GM23338 (cell line): ENCODE results near the gene SERPINA9. TPM values are rescaled to one million over a fixed set of nuclear protein-coding genes. Genes with fewer than 3 reads are reported as not detected.

Experiments used
- ATAC-seq: fragments of 200-7000 bp; cut with Tn5 transposase; 3 replicates; pipeline ENCODE4 v1.9.1; 2020
- DNase-seq: peaks from one replicate; pipeline ENCODE4 v3.0.0-alpha.2; 2015; ENCODE audit warnings: low spot score
- H2AFZ ChIP-seq: fragments of 200-600 bp; sonication (generic); 2 replicates; pipeline ENCODE4 v1.8.0; 2016; ENCODE audit warnings: antibody characterized with exemption, mild to moderate bottlenecking, moderate library complexity
- H3F3A ChIP-seq: fragments of 200-600 bp; sonication (generic); replicated peaks from 2 replicates; pipeline ENCODE4 v1.8.0; 2017; ENCODE audit warnings: antibody characterized with exemption, mixed run types, low read depth
- H3K27ac ChIP-seq: fragments of 200-600 bp; sonication (generic); 2 replicates; pipeline ENCODE4 v1.6.1; 2016; ENCODE audit warnings: low read depth
- H3K27me3 ChIP-seq: fragments of 200-600 bp; sonication (generic); 2 replicates; pipeline ENCODE4 v1.8.0; 2016; ENCODE audit warnings: mild to moderate bottlenecking, mixed run types, moderate library complexity; ENCODE audit not compliant: insufficient read depth
- H3K36me3 ChIP-seq: fragments of 200-600 bp; sonication (generic); 2 replicates; pipeline ENCODE4 v1.8.0; 2016; ENCODE audit warnings: mild to moderate bottlenecking; ENCODE audit not compliant: insufficient read depth
- H3K4me1 ChIP-seq: fragments of 200-600 bp; sonication (generic); 2 replicates; pipeline ENCODE4 v1.8.0; 2016; ENCODE audit warnings: mild to moderate bottlenecking, moderate library complexity; ENCODE audit not compliant: insufficient read depth
- H3K4me2 ChIP-seq: fragments of 200-600 bp; sonication (generic); 2 replicates; pipeline ENCODE4 v1.7.1; 2017; ENCODE audit warnings: mixed run types
- H3K4me3 ChIP-seq: fragments of 200-600 bp; sonication (generic); 2 replicates; pipeline ENCODE4 v1.6.1; 2016; ENCODE audit warnings: mixed run types
- H3K79me2 ChIP-seq: fragments of 200-600 bp; sonication (generic); replicated peaks from 2 replicates; pipeline ENCODE4 v1.8.0; 2017; ENCODE audit warnings: mild to moderate bottlenecking; ENCODE audit not compliant: insufficient read depth
- H3K9me2 ChIP-seq: fragments of 200-600 bp; sonication (generic); 2 replicates; pipeline ENCODE4 v1.8.0; 2017; ENCODE audit not compliant: insufficient read depth
- H4K20me1 ChIP-seq: fragments of 200-600 bp; sonication (generic); replicated peaks from 2 replicates; pipeline ENCODE4 v1.8.0; 2017; ENCODE audit warnings: mild to moderate bottlenecking; ENCODE audit not compliant: insufficient read depth
- H3K27ac Mint-ChIP-seq: 2 replicates; pipeline ENCODE4 v1.8.0; 2020; ENCODE audit warnings: inconsistent platforms, mild to moderate bottlenecking, moderate library complexity, mixed read lengths
- H3K27me3 Mint-ChIP-seq: 3 replicates; pipeline ENCODE4 v1.8.0; 2022; ENCODE audit warnings: low read depth, mild to moderate bottlenecking, moderate library complexity, mixed read lengths, inconsistent platforms; ENCODE audit not compliant: insufficient read depth, poor library complexity
- H3K36me3 Mint-ChIP-seq: 3 replicates; pipeline ENCODE4 v1.8.0; 2021; ENCODE audit warnings: low read depth, mild to moderate bottlenecking, inconsistent platforms, moderate library complexity, mixed read lengths
- H3K4me1 Mint-ChIP-seq: 3 replicates; pipeline ENCODE4 v1.8.0; 2020; ENCODE audit warnings: mild to moderate bottlenecking, inconsistent platforms, mixed read lengths
- H3K4me3 Mint-ChIP-seq: 3 replicates; pipeline ENCODE4 v1.8.0; 2021; ENCODE audit warnings: moderate library complexity, mild to moderate bottlenecking, inconsistent platforms, mixed read lengths
- H3K9me3 Mint-ChIP-seq: 3 replicates; pipeline ENCODE4 v1.8.0; 2020; ENCODE audit warnings: moderate library complexity, mild to moderate bottlenecking, inconsistent platforms, mixed read lengths
- EZH2 ChIP-seq: fragments of 200-600 bp; sonication (generic); IDR thresholded peaks from one replicate; pipeline ENCODE4 v1.8.0; 2017; ENCODE audit warnings: antibody characterized with exemption, mild to moderate bottlenecking, low read depth; ENCODE audit not compliant: unreplicated experiment
- EZH2phosphoT487 ChIP-seq: fragments of 200-600 bp; sonication (generic); IDR thresholded peaks from one replicate; pipeline ENCODE4 v1.8.1; 2018; ENCODE audit warnings: antibody characterized with exemption; ENCODE audit not compliant: unreplicated experiment
- JUNB ChIP-seq: IDR thresholded peaks from one replicate; pipeline ENCODE4 v1.6.1; 2016; ENCODE audit warnings: antibody characterized with exemption; ENCODE audit not compliant: unreplicated experiment
- NANOG ChIP-seq: IDR thresholded peaks from 2 replicates; pipeline ENCODE4 v1.6.1; 2016; ENCODE audit warnings: antibody characterized with exemption, borderline replicate concordance
- POLR2AphosphoS5 ChIP-seq: IDR thresholded peaks from 2 replicates; pipeline ENCODE4 v1.6.1; 2016; ENCODE audit warnings: antibody characterized with exemption, low read depth
- STAT1 ChIP-seq: IDR thresholded peaks from one replicate; pipeline ENCODE4 v1.6.1; 2016; ENCODE audit warnings: antibody characterized with exemption; ENCODE audit not compliant: unreplicated experiment
- ZNF114 ChIP-seq: fragments of 250-450 bp; sonication (Bioruptor Pico); IDR thresholded peaks from 2 replicates; pipeline ENCODE4 v1.5.0; 2020; ENCODE audit warnings: mild to moderate bottlenecking, moderate library complexity
- ZNF331 ChIP-seq: fragments of 250-450 bp; sonication (Bioruptor Pico); IDR thresholded peaks from 2 replicates; pipeline ENCODE4 v1.5.0; 2020; ENCODE audit warnings: low read depth, mild to moderate bottlenecking, moderate library complexity
- polyA plus RNA-seq: library from polyadenylated mRNA; unstranded; fragments of >200 nt; fragmentation: Nextera tagmentation; extraction: Ambion mirVana; gene quantifications from 2 replicates; pipeline ENCODE4 v1.2.1, GENCODE V29; 2016
- total RNA-seq: library from RNA; depleted of rRNA; stranded (reverse); fragments of >200 nt; shearing (Covaris generic); gene quantifications from 2 replicates; pipeline ENCODE4 v1.2.3, GENCODE V29; 2014
- TF ChIP-seq, protein P1 (sequence below), 2 experiments: fragments of 200-600 bp in 1 of 2; sonication (generic) in 1 of 2; conservative IDR thresholded peaks; 2 replicates each; pipeline versions ENCODE4 v1.5.1 to v1.6.1; 2016 to 2017; ENCODE audit warnings: antibody characterized with exemption in 2 of 2, low read depth in 2 of 2, mild to moderate bottlenecking in 2 of 2, moderate library complexity in 1 of 2
- TF ChIP-seq, protein P2 (sequence below): fragments of 250-450 bp; sonication (Bioruptor Pico); IDR thresholded peaks from 2 replicates; pipeline ENCODE4 v1.5.0; 2020; ENCODE audit warnings: mild to moderate bottlenecking, moderate library complexity
- TF ChIP-seq, protein P3 (sequence below): IDR thresholded peaks from 2 replicates; pipeline ENCODE4 v1.6.1; 2016; ENCODE audit warnings: antibody characterized with exemption
- TF ChIP-seq, protein P4 (sequence below): IDR thresholded peaks from one replicate; pipeline ENCODE4 v1.6.1; 2018; ENCODE audit warnings: antibody characterized with exemption; ENCODE audit not compliant: unreplicated experiment

The SERPINA9 gene
- total and polyA plus RNA-seq, 2 experiments from 2014 or later = not detected

DNA sequence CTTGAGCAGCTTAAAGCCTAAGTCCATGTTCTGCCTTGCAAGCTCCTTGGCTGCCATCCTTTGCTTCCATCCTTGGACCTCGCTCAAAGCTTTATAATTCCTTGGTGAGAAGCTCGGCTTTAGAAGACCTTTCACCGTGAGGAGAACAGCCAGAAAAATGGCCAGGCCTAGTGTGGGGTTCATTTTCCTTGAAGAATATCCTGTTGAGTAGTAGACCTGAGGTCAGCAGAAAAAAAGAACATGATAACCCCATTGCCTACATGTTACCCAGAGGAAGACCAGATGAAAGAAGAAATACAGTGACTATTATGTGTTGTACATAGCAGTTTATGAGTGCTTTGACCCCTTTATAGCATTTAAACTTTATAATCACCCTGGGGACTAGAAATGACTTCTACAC lies 22.2 kb upstream of the SERPINA9 start:
- Histone ChIP-seq H3K4me3 (no peak overlapping the region), H3F3A (no peaks in the 10 kb centered on the region), H2AFZ (no peak overlapping the region), H3K36me3 (no peaks in the 10 kb centered on the region), H3K27me3 (no peaks in the 10 kb centered on the region), H3K79me2 (no peaks in the 10 kb centered on the region), H3K4me2 (no peak overlapping the region), H3K9me2 (peaks cover 14% of the 10 kb centered on the region; the same call in 1 of the 2 replicates), H4K20me1 (no peaks in the 10 kb centered on the region), H3K27ac (no peak overlapping the region), H3K4me1 (no peaks in the 10 kb centered on the region)
- Mint-ChIP-seq H3K27ac (no peak overlapping the region), H3K9me3 (no peaks in the 10 kb centered on the region), H3K4me3 (no peak overlapping the region), H3K36me3 (no peaks in the 10 kb centered on the region), H3K27me3 (peaks cover 9% of the 10 kb centered on the region), H3K4me1 (no peaks in the 10 kb centered on the region)
- DNase-seq (no peak), ATAC-seq (no peak)
- TF ChIP-seq, protein P1, sequence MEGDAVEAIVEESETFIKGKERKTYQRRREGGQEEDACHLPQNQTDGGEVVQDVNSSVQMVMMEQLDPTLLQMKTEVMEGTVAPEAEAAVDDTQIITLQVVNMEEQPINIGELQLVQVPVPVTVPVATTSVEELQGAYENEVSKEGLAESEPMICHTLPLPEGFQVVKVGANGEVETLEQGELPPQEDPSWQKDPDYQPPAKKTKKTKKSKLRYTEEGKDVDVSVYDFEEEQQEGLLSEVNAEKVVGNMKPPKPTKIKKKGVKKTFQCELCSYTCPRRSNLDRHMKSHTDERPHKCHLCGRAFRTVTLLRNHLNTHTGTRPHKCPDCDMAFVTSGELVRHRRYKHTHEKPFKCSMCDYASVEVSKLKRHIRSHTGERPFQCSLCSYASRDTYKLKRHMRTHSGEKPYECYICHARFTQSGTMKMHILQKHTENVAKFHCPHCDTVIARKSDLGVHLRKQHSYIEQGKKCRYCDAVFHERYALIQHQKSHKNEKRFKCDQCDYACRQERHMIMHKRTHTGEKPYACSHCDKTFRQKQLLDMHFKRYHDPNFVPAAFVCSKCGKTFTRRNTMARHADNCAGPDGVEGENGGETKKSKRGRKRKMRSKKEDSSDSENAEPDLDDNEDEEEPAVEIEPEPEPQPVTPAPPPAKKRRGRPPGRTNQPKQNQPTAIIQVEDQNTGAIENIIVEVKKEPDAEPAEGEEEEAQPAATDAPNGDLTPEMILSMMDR (conservative IDR thresholded peaks at IDR 0.05; ENCODE audit: low read depth in 2 of 2) = no peak
- TF ChIP-seq ZNF331 (CRISPR knock-in tag) (no peak), JUNB (no peak), EZH2phosphoT487 (no peak), ZNF114 (CRISPR knock-in tag) (no peak), STAT1 (no peak), NANOG (no peak), EZH2 (no peak), POLR2AphosphoS5 (no peak)
- TF ChIP-seq, protein P2, sequence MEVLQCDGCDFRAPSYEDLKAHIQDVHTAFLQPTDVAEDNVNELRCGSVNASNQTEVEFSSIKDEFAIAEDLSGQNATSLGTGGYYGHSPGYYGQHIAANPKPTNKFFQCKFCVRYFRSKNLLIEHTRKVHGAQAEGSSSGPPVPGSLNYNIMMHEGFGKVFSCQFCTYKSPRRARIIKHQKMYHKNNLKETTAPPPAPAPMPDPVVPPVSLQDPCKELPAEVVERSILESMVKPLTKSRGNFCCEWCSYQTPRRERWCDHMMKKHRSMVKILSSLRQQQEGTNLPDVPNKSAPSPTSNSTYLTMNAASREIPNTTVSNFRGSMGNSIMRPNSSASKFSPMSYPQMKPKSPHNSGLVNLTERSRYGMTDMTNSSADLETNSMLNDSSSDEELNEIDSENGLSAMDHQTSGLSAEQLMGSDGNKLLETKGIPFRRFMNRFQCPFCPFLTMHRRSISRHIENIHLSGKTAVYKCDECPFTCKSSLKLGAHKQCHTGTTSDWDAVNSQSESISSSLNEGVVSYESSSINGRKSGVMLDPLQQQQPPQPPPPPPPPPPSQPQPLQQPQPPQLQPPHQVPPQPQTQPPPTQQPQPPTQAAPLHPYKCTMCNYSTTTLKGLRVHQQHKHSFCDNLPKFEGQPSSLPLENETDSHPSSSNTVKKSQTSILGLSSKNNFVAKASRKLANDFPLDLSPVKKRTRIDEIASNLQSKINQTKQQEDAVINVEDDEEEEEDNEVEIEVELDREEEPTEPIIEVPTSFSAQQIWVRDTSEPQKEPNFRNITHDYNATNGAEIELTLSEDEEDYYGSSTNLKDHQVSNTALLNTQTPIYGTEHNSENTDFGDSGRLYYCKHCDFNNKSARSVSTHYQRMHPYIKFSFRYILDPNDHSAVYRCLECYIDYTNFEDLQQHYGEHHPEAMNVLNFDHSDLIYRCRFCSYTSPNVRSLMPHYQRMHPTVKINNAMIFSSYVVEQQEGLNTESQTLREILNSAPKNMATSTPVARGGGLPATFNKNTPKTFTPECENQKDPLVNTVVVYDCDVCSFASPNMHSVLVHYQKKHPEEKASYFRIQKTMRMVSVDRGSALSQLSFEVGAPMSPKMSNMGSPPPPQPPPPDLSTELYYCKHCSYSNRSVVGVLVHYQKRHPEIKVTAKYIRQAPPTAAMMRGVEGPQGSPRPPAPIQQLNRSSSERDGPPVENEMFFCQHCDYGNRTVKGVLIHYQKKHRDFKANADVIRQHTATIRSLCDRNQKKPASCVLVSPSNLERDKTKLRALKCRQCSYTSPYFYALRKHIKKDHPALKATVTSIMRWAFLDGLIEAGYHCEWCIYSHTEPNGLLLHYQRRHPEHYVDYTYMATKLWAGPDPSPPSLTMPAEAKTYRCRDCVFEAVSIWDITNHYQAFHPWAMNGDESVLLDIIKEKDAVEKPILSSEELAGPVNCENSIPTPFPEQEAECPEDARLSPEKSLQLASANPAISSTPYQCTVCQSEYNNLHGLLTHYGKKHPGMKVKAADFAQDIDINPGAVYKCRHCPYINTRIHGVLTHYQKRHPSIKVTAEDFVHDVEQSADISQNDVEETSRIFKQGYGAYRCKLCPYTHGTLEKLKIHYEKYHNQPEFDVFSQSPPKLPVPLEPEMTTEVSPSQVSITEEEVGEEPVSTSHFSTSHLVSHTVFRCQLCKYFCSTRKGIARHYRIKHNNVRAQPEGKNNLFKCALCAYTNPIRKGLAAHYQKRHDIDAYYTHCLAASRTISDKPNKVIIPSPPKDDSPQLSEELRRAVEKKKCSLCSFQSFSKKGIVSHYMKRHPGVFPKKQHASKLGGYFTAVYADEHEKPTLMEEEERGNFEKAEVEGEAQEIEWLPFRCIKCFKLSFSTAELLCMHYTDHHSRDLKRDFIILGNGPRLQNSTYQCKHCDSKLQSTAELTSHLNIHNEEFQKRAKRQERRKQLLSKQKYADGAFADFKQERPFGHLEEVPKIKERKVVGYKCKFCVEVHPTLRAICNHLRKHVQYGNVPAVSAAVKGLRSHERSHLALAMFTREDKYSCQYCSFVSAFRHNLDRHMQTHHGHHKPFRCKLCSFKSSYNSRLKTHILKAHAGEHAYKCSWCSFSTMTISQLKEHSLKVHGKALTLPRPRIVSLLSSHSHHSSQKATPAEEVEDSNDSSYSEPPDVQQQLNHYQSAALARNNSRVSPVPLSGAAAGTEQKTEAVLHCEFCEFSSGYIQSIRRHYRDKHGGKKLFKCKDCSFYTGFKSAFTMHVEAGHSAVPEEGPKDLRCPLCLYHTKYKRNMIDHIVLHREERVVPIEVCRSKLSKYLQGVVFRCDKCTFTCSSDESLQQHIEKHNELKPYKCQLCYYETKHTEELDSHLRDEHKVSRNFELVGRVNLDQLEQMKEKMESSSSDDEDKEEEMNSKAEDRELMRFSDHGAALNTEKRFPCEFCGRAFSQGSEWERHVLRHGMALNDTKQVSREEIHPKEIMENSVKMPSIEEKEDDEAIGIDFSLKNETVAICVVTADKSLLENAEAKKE (CRISPR knock-in tag) = no peak
- TF ChIP-seq, protein P3, sequence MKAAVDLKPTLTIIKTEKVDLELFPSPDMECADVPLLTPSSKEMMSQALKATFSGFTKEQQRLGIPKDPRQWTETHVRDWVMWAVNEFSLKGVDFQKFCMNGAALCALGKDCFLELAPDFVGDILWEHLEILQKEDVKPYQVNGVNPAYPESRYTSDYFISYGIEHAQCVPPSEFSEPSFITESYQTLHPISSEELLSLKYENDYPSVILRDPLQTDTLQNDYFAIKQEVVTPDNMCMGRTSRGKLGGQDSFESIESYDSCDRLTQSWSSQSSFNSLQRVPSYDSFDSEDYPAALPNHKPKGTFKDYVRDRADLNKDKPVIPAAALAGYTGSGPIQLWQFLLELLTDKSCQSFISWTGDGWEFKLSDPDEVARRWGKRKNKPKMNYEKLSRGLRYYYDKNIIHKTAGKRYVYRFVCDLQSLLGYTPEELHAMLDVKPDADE = no peak
- TF ChIP-seq, protein P4, sequence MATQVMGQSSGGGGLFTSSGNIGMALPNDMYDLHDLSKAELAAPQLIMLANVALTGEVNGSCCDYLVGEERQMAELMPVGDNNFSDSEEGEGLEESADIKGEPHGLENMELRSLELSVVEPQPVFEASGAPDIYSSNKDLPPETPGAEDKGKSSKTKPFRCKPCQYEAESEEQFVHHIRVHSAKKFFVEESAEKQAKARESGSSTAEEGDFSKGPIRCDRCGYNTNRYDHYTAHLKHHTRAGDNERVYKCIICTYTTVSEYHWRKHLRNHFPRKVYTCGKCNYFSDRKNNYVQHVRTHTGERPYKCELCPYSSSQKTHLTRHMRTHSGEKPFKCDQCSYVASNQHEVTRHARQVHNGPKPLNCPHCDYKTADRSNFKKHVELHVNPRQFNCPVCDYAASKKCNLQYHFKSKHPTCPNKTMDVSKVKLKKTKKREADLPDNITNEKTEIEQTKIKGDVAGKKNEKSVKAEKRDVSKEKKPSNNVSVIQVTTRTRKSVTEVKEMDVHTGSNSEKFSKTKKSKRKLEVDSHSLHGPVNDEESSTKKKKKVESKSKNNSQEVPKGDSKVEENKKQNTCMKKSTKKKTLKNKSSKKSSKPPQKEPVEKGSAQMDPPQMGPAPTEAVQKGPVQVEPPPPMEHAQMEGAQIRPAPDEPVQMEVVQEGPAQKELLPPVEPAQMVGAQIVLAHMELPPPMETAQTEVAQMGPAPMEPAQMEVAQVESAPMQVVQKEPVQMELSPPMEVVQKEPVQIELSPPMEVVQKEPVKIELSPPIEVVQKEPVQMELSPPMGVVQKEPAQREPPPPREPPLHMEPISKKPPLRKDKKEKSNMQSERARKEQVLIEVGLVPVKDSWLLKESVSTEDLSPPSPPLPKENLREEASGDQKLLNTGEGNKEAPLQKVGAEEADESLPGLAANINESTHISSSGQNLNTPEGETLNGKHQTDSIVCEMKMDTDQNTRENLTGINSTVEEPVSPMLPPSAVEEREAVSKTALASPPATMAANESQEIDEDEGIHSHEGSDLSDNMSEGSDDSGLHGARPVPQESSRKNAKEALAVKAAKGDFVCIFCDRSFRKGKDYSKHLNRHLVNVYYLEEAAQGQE = no peak
